MV-4-11 (cell line): Measurements from ENCODE around the gene SLC4A1.

Source experiments
- DNase-seq: peaks from one replicate; lab custom pipeline; 2025; lab: John Stamatoyannopoulos, UW

Gene SLC4A1

GRCh38 chr17:44283344-44284023 is 15.5 kb upstream of the SLC4A1 start:
- DNase-seq: no peak

GRCh38 chr17:44282264-44282663 is 14.3 kb upstream of the SLC4A1 start:
- no peak for DNase-seq

DNA sequence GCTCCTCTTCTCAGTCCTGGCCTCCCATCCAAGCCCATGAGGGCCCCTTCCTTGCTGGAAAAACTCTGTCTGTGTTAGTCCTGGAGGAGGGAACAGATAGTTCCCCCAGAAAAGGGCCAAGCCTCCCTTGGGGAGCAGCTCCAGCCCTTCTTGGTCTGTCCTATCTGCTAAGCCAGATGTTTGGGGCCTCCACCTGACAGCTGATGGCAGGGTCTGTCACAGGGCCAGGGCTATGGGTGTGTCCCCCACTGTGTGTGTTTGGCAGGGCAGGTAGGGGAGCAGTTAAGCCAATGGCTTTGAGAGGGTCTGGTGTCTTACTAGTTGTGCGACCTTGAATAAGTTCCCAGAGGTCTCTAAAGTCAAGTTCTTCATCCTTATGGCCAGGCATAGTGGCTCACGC is 13.6 kb upstream of the SLC4A1 start:
- no peak for DNase-seq

DNA sequence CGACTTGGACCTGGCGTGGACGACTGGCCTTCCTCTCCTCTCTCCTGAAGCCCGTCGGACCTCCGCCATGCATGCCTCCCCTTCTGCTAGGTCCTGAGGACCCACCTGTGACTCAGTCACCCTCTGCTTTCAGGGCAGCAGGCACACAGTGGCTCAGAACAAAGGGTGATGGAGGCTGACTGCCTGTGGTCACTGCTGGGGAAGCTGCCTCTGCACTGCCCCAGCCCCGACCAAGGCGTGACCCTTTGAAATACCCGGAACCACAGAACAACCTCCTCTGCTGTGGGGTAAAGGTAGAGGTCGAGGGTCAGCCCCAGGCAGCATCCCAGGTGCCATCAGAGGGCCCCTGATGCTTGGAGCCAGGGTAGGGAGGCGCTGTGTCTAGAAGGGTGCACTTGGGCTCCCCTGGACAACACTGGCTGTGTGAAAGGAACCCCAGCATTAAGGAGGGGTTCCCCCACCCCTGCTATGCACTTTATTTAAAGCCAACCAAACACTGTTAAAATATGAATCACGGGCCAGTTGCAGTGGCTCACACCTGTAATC is 12.5 kb upstream of the SLC4A1 start:
- no peak for DNase-seq

- DNase-seq: peak; percentile 94
These were observed 11.9 kb upstream of the SLC4A1 start for GRCh38 chr17:44279666-44280391.

DNA sequence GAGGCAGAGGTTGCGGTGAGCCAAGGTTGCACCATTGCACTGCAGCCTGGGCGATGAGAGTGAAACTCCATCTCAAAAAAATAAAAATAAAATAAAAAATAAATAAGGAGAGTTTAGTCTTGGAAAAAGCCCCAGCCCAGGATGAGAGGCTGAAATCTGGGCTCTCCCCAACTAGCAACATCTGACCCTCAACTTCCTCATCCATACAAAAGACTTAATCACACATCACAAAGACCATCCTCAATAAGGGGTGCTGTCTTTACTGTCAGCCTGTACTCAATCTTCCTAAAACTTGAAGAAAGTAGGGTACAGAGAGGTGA is 11.4 kb upstream of the SLC4A1 start:
- no peak for DNase-seq

- DNase-seq: no peak
These were observed 10.0 kb upstream of the SLC4A1 start for GRCh38 chr17:44277976-44278375.

DNA sequence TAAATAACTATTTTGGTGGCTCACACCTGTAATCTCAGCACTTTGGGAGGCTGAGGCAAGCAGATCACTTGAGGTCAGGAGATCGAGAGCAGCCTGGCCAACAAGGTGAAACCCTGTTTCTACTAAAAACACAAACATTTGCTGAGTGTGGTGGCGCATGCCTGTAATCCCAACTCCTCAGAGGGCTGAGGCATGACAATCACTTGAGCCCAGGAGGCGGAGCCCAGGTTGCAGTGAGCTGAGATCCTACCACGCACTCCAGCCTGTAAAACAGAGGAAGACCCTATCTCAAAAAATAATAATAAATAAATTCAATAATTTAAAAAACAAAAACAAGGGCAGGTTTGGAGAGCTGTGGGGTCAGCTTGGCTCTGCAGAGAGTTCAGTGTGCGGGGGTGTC is 5.7 kb upstream of the SLC4A1 start:
- DNase-seq: no peak

GRCh38 chr17:44272954-44273353 is 5.0 kb upstream of the SLC4A1 start:
- no peak for DNase-seq

GRCh38 chr17:44272321-44272951 is 4.5 kb upstream of the SLC4A1 start:
- DNase-seq: no peak

GRCh38 chr17:44269535-44270240 is 1.8 kb upstream of the SLC4A1 start:
- DNase-seq: no peak

DNA sequence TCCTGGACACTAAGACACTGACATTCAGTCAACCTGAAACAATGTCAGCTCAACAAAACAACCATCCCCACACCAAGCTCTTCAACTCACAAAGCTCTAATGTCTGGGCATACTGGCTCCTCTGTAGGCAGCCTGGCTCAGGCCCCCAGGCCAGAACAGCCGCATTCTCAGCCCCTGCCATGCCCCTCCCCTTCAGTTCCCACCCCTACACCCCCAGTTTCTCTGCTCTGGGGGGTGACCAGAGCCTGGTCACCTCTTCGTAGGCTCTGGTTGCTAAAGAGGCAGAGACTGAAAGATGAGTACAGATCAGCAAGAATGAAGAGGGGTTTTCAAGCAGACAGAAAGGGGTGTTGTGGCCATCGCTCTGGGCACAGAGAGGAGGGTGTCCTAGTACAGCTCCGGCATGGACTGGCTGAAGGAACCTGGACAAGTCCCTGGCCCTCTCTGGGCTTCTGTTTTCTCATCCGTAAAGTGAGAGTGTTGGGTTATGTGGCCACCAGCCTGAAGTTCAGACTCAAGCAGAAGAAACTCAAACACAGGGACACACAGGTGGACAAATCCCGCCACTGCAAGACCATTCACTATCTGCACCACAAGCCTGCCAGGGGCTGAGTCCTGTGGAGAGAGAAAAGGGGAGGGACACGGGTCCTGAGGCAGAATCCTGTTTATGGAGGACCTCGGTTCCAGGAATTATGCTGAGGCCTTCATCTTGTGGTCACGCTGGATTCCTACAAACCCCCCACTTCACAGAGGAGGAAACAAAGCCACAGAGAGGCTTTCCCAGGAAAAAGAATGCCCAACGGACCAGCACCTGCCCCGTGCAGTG is 987 bp upstream of the SLC4A1 start:
- no peak for DNase-seq

- DNase-seq: no peak
These were observed 825 bp downstream of the SLC4A1 start for GRCh38 chr17:44267165-44267455.

DNA sequence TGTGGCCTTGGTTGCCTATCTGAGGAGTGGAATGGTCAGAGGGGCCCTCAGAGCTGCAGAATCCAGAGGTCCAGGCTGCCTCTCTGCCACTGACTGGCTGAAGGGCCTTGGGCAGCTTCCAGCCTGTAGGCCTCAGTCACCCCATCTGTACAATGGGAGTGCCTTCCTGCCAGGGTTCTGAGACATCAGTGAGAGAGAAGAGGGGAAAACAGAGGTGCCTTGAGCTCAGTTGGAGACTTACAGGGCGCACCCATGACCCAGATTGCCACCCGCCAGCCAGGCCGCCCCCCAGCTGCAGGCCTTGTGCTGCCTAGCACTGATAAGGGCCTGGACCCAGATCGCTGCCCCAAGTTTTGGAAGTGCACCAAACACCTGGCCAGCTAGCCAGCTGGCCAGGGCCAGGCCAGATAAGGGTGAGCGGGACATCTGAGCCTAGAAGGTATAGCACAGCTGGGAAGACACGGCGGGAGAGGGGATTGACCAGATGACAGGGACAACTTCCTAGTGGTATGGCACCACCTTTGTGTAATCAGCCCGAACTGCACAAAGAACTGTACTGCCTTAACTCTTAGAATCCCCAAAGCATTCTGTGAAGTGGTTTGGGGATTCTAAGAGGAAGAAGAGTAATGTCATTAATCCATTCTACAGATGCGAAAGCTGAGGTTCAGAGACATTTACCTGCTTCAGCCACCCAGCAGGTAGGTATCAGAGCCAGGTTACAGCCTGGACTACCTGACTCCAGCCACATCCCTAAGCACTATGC is 1.4 kb downstream of the SLC4A1 start:
- peak; percentile 12 for DNase-seq

DNA sequence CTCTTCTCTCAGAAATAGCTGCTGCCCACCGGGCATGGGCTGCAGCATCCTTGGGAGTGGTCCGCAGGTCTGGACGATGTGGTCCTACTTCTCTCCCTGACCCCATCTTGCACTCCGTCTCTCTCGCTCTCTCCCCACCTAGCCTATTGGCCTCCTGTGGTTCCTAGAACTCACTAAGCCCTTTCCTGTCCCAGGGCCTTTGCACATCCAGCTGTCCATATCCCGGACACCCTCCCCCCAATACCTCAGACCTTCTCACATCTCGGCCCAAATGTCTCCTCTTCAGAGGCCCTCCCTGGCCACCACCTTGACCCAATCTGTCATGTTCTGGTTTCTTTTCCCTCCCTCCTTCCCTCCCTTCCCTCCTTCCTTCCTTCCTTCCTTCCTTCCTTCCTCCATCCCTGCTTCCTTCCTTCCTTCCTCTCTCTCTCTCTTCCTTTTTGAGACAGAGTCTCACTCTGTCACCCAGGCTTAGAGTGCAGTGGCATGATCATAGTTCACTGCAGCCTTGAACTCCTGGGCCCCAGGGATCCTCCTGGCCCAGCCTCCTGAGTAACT is 4.5 kb downstream of the SLC4A1 start:
- DNase-seq: no peak

DNA sequence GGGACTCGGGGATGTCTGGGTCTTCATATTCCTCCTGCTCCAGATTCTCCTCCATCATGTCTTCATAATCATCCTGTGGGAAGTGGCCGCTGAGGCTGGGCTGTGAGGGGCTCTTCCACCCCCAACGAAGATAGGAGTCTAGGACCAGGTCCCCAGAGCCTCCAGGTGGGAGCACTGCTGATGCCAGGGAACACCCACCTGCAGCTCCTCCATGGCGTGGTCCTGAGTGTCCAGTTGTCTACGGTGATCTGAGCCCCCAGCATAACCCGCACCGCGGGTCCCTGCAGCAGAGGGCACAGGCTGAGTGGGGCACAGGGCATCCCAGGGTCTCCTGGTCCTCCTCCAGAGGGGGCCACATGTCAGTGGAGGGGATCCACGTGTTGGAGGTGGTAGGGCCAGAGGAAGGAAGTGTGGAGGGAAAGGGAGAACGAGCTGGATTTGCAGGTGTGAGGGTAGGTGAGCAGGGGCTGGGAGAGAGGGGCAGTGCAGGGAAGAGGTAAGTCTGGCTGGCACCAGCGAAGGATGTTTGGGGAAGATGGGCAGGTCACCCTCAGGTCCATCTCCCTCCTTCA is 5.2 kb downstream of the SLC4A1 start:
- DNase-seq: no peak

GRCh38 chr17:44260296-44260695 is 7.6 kb downstream of the SLC4A1 start:
- no peak for DNase-seq

DNA sequence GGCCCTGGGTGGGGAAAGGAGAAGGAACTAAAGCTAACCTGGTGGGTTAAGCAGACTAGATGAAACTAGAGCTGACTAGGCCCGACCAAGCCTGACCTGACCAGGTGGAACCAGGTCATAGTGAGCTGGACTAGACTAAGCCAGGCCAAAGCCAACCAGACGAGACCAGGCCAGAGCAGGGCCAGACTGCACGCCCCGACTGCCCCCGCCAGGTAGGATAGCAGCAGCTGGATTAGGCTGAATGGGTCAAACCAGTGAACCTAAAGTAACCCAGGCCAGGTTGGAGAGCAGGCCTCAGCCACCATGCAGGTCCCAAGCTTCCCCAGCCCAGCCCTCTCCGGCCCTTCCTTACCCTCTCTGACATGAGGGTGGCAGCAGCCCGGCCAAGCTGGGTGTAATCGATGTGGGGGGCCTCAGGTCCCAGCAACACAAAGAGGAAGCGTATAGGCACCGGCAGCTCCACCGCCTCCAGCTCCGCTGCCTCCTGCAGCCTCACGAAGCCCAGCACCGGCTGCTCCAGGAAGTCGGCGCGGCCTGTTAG is 9.1 kb downstream of the SLC4A1 start:
- no peak for DNase-seq

GRCh38 chr17:44257815-44258760 is 9.8 kb downstream of the SLC4A1 start:
- no peak for DNase-seq
